M059J (cell line): ENCODE measurements around the gene SEC14L5. TPM values are rescaled to one million over a fixed set of nuclear protein-coding genes. Genes with fewer than 3 reads are reported as not detected.

Experiments
- total RNA-seq: library from RNA; depleted of rRNA; stranded (reverse); fragments of >200 nt; shearing (Covaris generic); gene quantifications from 2 replicates; pipeline ENCODE4 v1.2.3, GENCODE V29; 2014; rRNA removed

SEC14L5 gene
- total RNA-seq, 1 experiment from 2014 or later, result 0.02 TPM

Other genes with a start within 250 kb of the SEC14L5 start
- 9.3 and 15.8 TPM in 2 replicates for gene ANKS3, start 224.1 kb upstream of the SEC14L5 start, total RNA-seq
- gene DNAAF8, start 223.8 kb upstream of the SEC14L5 start, total RNA-seq, result 0.81 and 1.4 TPM in 2 replicates
- 7.1 and 13.3 TPM in 2 replicates for gene ZNF500, start 191.2 kb upstream of the SEC14L5 start, total RNA-seq
- not detected in 2 replicates for gene SEPTIN12, start 170.0 kb upstream of the SEC14L5 start, total RNA-seq
- not detected in 2 replicates for gene SMIM22, start 163.0 kb upstream of the SEC14L5 start, total RNA-seq
- 18.9 and 21.7 TPM in 2 replicates for gene ROGDI, start 155.7 kb upstream of the SEC14L5 start, total RNA-seq
- 24.9 and 42.0 TPM in 2 replicates for gene GLYR1, start 111.0 kb upstream of the SEC14L5 start, total RNA-seq
- 22.8 and 48.3 TPM in 2 replicates for gene UBN1, start 110.8 kb upstream of the SEC14L5 start, total RNA-seq
- 1.8 and 2.2 TPM in 2 replicates for gene PPL, start 21.2 kb upstream of the SEC14L5 start, total RNA-seq
- gene NAGPA, start 75.6 kb downstream of the SEC14L5 start, total RNA-seq, result 19.0 and 28.6 TPM in 2 replicates
- gene C16orf89, start 107.6 kb downstream of the SEC14L5 start, total RNA-seq, result 0.17 TPM in 1 of 2 replicates, not detected in the other
- 20.3 and 23.9 TPM in 2 replicates for gene ALG1, start 113.5 kb downstream of the SEC14L5 start, total RNA-seq
- gene EEF2KMT, start 139.5 kb downstream of the SEC14L5 start, total RNA-seq, result 15.4 and 19.4 TPM in 2 replicates